Activated gamma-delta T cell treated with anti-CD3 and anti-CD28 coated beads, Interleukin-2, amount 50 U/mL, for 16 hours (primary cell): ENCODE measurements around the gene RAVER2.
"Not testable (repeated sequence)": the region's sequence is repeated elsewhere in the genome, so short reads cannot be mapped to it uniquely, and the experiment has no call there.

ENCODE experiments used
- DNase-seq: peaks from one replicate; pipeline ENCODE4 v3.0.0-alpha.2; 2020; ENCODE audit warnings: low read depth

The RAVER2 gene

GRCh38 chr1:64748706-64749105 is 3.8 kb downstream of the RAVER2 start:
- no peak for DNase-seq

GRCh38 chr1:64750092-64750491 is 5.2 kb downstream of the RAVER2 start:
- DNase-seq, result no peak

GRCh38 chr1:64750875-64751274 is 6.0 kb downstream of the RAVER2 start:
- DNase-seq, result no peak

- DNase-seq, result no peak
Observed at GRCh38 chr1:64754173-64754572, 9.3 kb downstream of the RAVER2 start.

GRCh38 chr1:64755361-64755760 is 10.5 kb downstream of the RAVER2 start:
- DNase-seq, result no peak

GRCh38 chr1:64756770-64757169 is 11.9 kb downstream of the RAVER2 start:
- no peak for DNase-seq

- no peak for DNase-seq
Observed at GRCh38 chr1:64757213-64757612, 12.3 kb downstream of the RAVER2 start.

GRCh38 chr1:64758233-64758632 is 13.4 kb downstream of the RAVER2 start:
- no peak for DNase-seq

GRCh38 chr1:64759968-64760367 is 15.1 kb downstream of the RAVER2 start:
- DNase-seq, result no peak

- no peak for DNase-seq
Observed at GRCh38 chr1:64765012-64765411, 20.1 kb downstream of the RAVER2 start.

GRCh38 chr1:64765826-64766225 is 21.0 kb downstream of the RAVER2 start:
- DNase-seq, result no peak

GRCh38 chr1:64766429-64766828 is 21.6 kb downstream of the RAVER2 start:
- DNase-seq, result no peak

GRCh38 chr1:64769482-64769881 is 24.6 kb downstream of the RAVER2 start:
- DNase-seq, result no peak

- DNase-seq, result no peak
Observed at GRCh38 chr1:64769971-64770370, 25.1 kb downstream of the RAVER2 start.

- not testable (repeated sequence) for DNase-seq
Observed at GRCh38 chr1:64773306-64773705, 28.4 kb downstream of the RAVER2 start.

- no peak for DNase-seq
Observed at GRCh38 chr1:64775113-64775512, 30.2 kb downstream of the RAVER2 start.

- DNase-seq, result not testable (repeated sequence)
Observed at GRCh38 chr1:64782044-64782443, 37.2 kb downstream of the RAVER2 start.

- DNase-seq, result not testable (repeated sequence)
Observed at GRCh38 chr1:64782848-64783247, 38.0 kb downstream of the RAVER2 start.

GRCh38 chr1:64790832-64791487 is 46.1 kb downstream of the RAVER2 start:
- DNase-seq, result no peak

- no peak for DNase-seq
Observed at GRCh38 chr1:64798872-64799271, 54.0 kb downstream of the RAVER2 start.

GRCh38 chr1:64801851-64802523 is 57.1 kb downstream of the RAVER2 start:
- no peak for DNase-seq

- no peak for DNase-seq
Observed at GRCh38 chr1:64809309-64809708, 64.4 kb downstream of the RAVER2 start.

GRCh38 chr1:64810001-64810400 is 65.1 kb downstream of the RAVER2 start:
- no peak for DNase-seq

GRCh38 chr1:64811131-64811530 is 66.3 kb downstream of the RAVER2 start:
- DNase-seq, result no peak
